Endodermal cell (in vitro differentiated cells): Measurements from ENCODE around the gene IQCK. TPM values are rescaled to one million over a fixed set of nuclear protein-coding genes. Genes with fewer than 3 reads are reported as not detected.

Source experiments
- DNase-seq: peaks from one replicate; pipeline ENCODE4 v3.0.0-alpha.2; 2017
- H3K27ac ChIP-seq: 2 replicates; pipeline ENCODE4 v1.5.1; 2013; ENCODE audit warnings: mild to moderate bottlenecking, low read depth, low read length, moderate library complexity
- H3K27me3 ChIP-seq: 2 replicates; pipeline ENCODE4 v1.6.1; 2013; ENCODE audit warnings: mild to moderate bottlenecking, low read length, moderate library complexity; ENCODE audit not compliant: insufficient read depth, control insufficient read depth, poor library complexity, severe bottlenecking
- H3K36me3 ChIP-seq: 2 replicates; pipeline ENCODE4 v1.7.0; 2013; ENCODE audit warnings: mild to moderate bottlenecking, low read length, moderate library complexity; ENCODE audit not compliant: control insufficient read depth, insufficient read depth
- H3K4me1 ChIP-seq: one replicate; pipeline ENCODE4 v1.7.0; 2013; ENCODE audit warnings: low read length; ENCODE audit not compliant: control insufficient read depth, insufficient read depth
- H3K4me3 ChIP-seq: 2 replicates; pipeline ENCODE4 v1.5.1; 2013; ENCODE audit warnings: mild to moderate bottlenecking, low read length, moderate library complexity
- H3K9ac ChIP-seq: 2 replicates; pipeline ENCODE4 v1.6.1; 2013; ENCODE audit warnings: mild to moderate bottlenecking, low read length, moderate library complexity; ENCODE audit not compliant: poor library complexity, severe bottlenecking; ENCODE audit errors: extremely low read depth
- H3K9me3 ChIP-seq: 2 replicates; pipeline ENCODE4 v1.6.1; 2013; ENCODE audit warnings: mild to moderate bottlenecking, low read length, moderate library complexity; ENCODE audit not compliant: control insufficient read depth
- H3K27ac Mint-ChIP-seq: 2 replicates; pipeline ENCODE4 v1.8.0; 2020; ENCODE audit warnings: mixed read lengths
- H3K27me3 Mint-ChIP-seq: 2 replicates; pipeline ENCODE4 v1.8.0; 2021; ENCODE audit warnings: mild to moderate bottlenecking, mixed read lengths; ENCODE audit not compliant: insufficient read depth
- H3K36me3 Mint-ChIP-seq: 2 replicates; pipeline ENCODE4 v1.8.0; 2020; ENCODE audit warnings: low read depth, mixed read lengths
- H3K4me1 Mint-ChIP-seq: 2 replicates; pipeline ENCODE4 v1.8.0; 2020; ENCODE audit warnings: mixed read lengths
- H3K4me3 Mint-ChIP-seq: 2 replicates; pipeline ENCODE4 v1.8.0; 2020; ENCODE audit warnings: mild to moderate bottlenecking, moderate library complexity, mixed read lengths
- H3K9me3 Mint-ChIP-seq: 2 replicates; pipeline ENCODE4 v1.8.0; 2020; ENCODE audit warnings: mild to moderate bottlenecking, mixed read lengths
- WGBS, 2 experiments: methylation state at CpG; one replicate each; pipeline versions ENCODE4 v1.1.5 to v1.1.7; 2013; ENCODE audit warnings: missing lambda C conversion rate in 2 of 2, mixed read lengths in 1 of 2; ENCODE audit not compliant: insufficient coverage in 1 of 2, insufficient read length in 1 of 2; 5-methylcytosine and 5-hydroxymethylcytosine counted together
- total RNA-seq, 2 donors: library from RNA; stranded (reverse); fragmentation: NEBNext Ultra II Directional in 1 of 2; extraction: Animal tissue kit (Norgen Biotek cat#: 25700) in 1 of 2; gene quantifications; 2 replicates in 1 of 2; 3 replicates in 1 of 2; pipeline ENCODE4 v1.2.1, GENCODE V29; 2021
- TF ChIP-seq, protein P1 (sequence below): fragments of 200-600 bp; sonication (generic); conservative IDR thresholded peaks from 2 replicates; pipeline ENCODE4 v1.5.0; 2021; ENCODE audit warnings: antibody characterized with exemption, mild to moderate bottlenecking

Gene IQCK
- total RNA-seq, 2 donors from 2014 or later: 21.1 to 30.1 TPM

- DNase-seq: no peak
- H3K36me3 ChIP-seq: no peaks in the 10 kb centered on the region
- peaks cover 17% of the 10 kb centered on the region for H3K36me3 Mint-ChIP-seq
- peaks cover 30% of the 10 kb centered on the region for H3K9me3 Mint-ChIP-seq
- no peak overlapping the region for H3K4me3 ChIP-seq
- peaks cover 18% of the 10 kb centered on the region for H3K9me3 ChIP-seq
- no peaks in the 10 kb centered on the region for H3K27me3 Mint-ChIP-seq
- H3K4me3 Mint-ChIP-seq: no peak overlapping the region
- no peaks in the 10 kb centered on the region for H3K27me3 ChIP-seq
- no peak overlapping the region for H3K9ac ChIP-seq
- H3K27ac ChIP-seq: no peak overlapping the region
- H3K4me1 ChIP-seq: no peaks in the 10 kb centered on the region
- peaks cover 10% of the 10 kb centered on the region for H3K4me1 Mint-ChIP-seq
- no peak overlapping the region for H3K27ac Mint-ChIP-seq
- TF ChIP-seq, protein P1, sequence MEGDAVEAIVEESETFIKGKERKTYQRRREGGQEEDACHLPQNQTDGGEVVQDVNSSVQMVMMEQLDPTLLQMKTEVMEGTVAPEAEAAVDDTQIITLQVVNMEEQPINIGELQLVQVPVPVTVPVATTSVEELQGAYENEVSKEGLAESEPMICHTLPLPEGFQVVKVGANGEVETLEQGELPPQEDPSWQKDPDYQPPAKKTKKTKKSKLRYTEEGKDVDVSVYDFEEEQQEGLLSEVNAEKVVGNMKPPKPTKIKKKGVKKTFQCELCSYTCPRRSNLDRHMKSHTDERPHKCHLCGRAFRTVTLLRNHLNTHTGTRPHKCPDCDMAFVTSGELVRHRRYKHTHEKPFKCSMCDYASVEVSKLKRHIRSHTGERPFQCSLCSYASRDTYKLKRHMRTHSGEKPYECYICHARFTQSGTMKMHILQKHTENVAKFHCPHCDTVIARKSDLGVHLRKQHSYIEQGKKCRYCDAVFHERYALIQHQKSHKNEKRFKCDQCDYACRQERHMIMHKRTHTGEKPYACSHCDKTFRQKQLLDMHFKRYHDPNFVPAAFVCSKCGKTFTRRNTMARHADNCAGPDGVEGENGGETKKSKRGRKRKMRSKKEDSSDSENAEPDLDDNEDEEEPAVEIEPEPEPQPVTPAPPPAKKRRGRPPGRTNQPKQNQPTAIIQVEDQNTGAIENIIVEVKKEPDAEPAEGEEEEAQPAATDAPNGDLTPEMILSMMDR: no peak
- 90 to 93% methylated on average over 13 of the region's 13 CpGs for WGBS, 2 experiments
Observed at GRCh38 chr16:19810817-19811731, 93.0 kb downstream of the IQCK start.

DNA sequence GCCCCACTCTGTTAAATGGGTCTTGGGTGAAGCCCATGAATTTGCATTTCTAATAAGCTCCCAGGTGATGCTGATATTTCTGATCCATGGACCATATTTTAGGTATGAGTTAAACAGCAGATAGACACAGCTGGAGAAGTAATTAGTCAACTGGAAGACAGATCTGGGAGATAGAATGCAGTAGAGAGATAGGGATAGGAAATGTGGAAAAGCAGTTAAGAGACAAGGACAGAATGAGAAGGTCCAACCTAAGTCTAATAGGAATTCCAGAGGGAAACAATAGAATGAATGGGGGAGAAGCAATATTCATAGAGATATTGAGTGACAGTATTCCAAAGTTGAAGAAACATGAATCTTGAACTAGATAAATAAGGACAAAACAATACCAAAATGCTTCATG lies 94.9 kb downstream of the IQCK start:
- peaks cover 7% of the 10 kb centered on the region for H3K4me1 ChIP-seq
- TF ChIP-seq, protein P1: no peak
- H3K4me3 Mint-ChIP-seq: no peak overlapping the region

GRCh38 chr16:19815418-19815817 lies 97.3 kb downstream of the IQCK start:
- Histone ChIP-seq H3K27me3 (no peaks in the 10 kb centered on the region), H3K4me3 (no peak overlapping the region), H3K27ac (no peak overlapping the region), H3K4me1 (peaks cover 9% of the 10 kb centered on the region), H3K9ac (no peak overlapping the region), H3K9me3 (peaks cover 11% of the 10 kb centered on the region), H3K36me3 (no peaks in the 10 kb centered on the region)
- Mint-ChIP-seq H3K4me1 (peaks cover 20% of the 10 kb centered on the region), H3K9me3 (peaks cover 21% of the 10 kb centered on the region), H3K27ac (no peak overlapping the region), H3K4me3 (no peak overlapping the region), H3K27me3 (no peaks in the 10 kb centered on the region), H3K36me3 (peaks cover 13% of the 10 kb centered on the region)
- TF ChIP-seq, protein P1: no peak
- 97 to 100% methylated on average over 1 to 2 of the region's 2 CpGs for WGBS, 2 experiments
- no peak for DNase-seq

More for the DNA sequence above, 94.9 kb downstream of the IQCK start:
- no peak for DNase-seq
- H3K9me3 ChIP-seq: peaks cover 11% of the 10 kb centered on the region
- H3K4me1 Mint-ChIP-seq: peaks cover 18% of the 10 kb centered on the region
- no peak overlapping the region for H3K4me3 ChIP-seq
- peaks cover 23% of the 10 kb centered on the region for H3K9me3 Mint-ChIP-seq
- no peaks in the 10 kb centered on the region for H3K36me3 ChIP-seq
- no peak overlapping the region for H3K27ac ChIP-seq
- no peak overlapping the region for H3K9ac ChIP-seq
- no peaks in the 10 kb centered on the region for H3K27me3 ChIP-seq
- peaks cover 17% of the 10 kb centered on the region for H3K36me3 Mint-ChIP-seq
- H3K27me3 Mint-ChIP-seq: no peaks in the 10 kb centered on the region
- no peak overlapping the region for H3K27ac Mint-ChIP-seq
